NCI-H82 (cell line): Measurements from ENCODE around the gene MAP4K2.

Experiments
- DNase-seq: peaks from one replicate; lab custom pipeline; 2025; lab: John Stamatoyannopoulos, UW

Gene MAP4K2

DNA sequence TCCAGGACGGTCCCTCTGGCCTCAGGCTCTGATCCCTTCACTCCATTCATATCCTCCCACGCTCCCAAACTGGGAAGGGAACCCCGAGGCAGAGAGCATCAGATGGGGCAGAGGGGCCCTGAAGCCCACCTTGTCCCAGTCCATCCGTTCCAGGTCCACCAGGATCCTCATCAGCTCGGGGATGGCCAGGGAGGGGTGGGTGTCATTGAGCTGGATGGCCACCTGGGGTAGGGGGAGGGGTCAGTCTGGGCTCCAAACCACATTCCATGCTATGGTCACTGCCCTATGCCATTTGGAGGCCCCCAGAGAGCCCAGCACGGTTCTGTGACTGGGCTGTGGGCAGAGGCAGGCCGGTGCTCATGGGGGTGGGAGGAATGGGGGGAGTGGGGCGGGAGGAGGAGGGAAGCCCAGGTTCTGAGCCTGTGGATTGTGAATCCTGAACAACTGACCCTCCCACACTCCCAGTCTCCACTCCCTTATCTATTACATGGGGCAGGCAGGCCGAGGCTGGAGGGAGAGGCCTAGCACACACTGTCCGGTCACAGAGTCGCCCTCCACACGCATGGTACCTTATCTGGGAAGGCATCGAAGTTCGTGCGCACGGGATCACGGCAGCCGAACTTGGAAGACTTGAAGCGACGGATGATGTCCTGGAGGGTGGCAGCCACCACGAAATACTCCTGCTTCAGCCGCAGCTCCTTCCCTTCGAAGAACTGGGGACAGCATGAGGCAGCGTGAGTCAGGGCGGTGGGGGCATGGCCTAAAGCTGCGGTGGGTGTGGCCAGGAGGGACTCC lies 48.7 kb downstream of the MAP4K2 start:
- DNase-seq = no peak

DNA sequence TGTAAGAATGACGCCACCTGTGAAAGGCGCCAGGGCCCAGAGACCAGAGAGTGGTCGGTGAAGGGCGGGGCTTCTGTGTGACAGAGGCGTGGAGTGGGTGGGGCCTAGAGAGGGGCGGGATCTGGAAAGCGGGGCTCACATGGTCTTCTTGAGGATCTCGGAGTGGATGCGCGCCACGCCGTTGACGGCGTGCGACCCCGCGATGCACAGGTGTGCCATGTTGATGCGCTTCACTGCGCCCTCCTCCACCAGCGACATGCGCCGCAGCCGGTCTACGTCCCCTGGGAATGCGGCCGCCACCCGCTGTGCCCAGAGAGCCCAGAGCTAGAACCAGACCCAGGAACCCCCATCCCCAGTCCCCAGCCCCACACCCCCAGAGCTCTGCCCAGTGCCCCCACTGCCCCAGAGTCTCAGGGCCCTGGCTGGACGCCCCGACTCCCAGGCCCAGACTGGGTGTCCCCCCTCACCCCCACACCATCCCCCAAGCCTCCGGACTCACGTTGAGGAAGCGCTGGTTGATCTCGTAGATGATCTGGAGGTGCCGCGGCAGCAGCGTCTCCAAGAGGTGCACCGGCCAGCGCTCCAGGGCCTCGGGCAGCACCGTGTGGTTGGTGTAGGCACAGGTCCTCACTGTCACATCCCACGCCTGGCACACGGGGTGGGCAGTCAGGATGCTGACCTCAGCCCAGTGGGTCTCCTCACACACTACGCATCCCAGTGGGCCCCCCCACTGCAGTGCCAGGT lies 49.5 kb downstream of the MAP4K2 start:
- no peak for DNase-seq

DNA sequence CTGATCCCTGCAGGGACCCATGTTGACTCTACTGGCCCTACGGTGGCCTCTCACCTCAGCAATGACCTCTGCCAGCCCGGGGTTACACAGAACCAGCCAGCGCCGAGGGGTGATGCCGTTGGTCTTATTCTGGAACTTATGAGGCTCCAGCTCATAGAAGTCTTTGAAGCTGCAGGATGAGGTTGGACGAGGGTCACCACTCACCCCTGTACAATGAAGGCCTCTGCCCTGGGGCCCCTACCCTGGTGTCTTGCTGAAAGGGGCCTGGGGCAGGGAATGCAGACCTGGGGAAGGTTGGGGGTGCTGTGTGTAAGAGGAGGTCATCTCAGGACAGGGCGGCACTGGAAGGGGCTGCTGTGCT lies 50.0 kb downstream of the MAP4K2 start:
- no peak for DNase-seq

DNA sequence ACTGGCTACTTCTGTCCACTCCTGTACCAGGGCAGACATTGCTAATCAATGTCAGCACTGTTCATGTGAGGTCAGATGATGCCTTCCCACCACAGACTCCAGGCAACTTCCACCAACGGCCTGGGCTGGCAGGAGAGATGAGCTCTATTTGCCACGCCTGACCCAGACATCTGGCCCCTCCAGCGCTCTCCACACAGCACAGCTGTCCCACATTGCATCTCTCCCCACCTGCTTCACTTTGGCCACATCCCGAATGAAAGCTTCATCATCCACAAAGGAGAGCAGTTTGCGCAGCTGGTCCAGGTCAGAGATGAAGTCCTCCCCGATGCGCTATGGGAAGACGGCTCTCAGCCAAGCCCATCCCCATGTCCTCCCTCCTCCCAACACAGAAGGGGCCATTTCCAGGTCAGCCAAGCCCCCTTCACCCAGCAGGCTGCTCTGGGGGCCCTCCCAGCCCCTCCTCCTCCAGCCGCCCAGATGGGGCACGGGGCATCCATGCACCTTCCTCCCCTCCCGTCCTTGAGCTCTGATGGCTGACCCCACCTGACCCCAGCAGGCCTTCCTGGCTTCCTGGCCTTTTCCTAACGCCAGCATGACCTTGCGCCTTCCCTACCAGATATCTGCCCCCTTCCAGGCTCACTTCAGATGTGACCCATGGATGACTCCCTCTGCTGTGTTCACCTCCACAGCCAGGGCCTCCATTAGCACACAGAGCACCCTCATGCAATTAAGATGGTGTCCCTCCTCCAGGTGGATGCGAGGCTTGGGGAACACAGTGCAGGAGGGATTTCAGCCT lies 50.6 kb downstream of the MAP4K2 start:
- no peak for DNase-seq

DNA sequence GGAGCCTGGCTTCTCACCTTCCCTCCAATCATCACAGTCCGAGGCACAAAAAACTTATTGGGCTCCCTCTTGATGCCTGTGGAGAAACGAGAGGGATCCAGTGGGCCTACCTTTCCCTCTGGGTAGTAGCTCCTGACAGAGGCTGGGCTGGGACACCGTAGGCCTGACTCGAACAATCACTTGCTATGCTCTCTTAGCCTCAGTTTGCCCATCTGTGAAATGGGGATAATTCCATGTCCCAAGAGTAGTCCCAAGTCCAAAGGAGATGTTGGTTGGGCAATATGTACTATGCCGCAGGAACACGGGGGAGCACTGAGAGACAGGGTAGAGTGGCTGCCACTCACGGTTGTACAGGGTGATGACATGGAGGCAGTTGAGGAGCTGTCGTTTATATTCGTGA lies 51.4 kb downstream of the MAP4K2 start:
- no peak for DNase-seq

DNA sequence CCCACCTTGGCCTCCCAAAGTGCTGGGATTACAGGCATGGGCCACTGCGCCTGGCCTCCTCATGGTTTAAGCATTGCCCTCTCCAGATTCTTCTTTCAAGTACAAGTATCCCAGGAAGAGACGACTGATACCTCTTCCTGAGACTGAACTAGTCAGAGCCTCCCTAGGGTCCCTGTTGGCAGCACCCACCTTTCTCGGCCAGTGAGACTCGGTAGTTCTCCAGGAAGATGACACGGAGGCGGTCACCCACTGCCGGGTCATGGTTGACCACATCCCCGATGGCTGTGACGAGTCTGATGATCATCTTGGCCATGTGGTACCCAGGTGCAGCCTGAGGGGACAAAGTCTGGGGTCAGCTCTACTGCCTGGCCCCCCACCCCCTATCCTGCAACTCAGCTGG lies 51.9 kb downstream of the MAP4K2 start:
- DNase-seq = no peak

DNA sequence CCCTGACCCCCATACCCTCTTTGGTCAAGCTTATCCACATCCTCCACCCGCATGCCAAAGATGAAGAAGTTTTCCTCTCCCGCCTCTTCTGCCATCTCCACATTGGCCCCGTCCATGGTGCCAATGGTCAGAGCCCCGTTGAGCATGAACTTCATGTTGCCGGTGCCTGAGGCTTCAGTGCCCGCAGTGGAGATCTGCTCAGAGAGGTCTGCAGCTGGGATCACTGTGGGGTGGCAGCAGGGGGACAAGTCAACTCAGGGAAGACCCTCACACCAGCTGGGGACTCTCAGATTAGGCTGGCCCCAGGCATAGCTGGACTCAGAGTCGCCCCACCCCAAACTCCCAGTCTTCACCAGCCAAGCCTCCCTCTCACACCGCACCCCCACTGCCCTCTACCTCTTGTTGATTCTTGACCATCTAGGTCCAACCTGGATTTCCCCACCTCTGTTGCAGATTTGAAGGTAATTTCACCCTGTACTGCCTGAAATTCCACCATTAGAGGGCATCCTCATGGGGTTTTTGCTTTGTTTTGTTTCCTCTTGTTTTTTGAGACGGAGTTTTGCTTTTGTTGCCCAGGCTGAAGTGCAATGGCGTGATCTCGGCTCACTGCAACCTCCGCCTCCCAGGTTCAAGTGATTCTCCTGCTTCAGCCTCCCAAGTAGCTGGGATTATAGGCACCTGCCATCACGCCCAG lies 52.5 kb downstream of the MAP4K2 start:
- no peak for DNase-seq

DNA sequence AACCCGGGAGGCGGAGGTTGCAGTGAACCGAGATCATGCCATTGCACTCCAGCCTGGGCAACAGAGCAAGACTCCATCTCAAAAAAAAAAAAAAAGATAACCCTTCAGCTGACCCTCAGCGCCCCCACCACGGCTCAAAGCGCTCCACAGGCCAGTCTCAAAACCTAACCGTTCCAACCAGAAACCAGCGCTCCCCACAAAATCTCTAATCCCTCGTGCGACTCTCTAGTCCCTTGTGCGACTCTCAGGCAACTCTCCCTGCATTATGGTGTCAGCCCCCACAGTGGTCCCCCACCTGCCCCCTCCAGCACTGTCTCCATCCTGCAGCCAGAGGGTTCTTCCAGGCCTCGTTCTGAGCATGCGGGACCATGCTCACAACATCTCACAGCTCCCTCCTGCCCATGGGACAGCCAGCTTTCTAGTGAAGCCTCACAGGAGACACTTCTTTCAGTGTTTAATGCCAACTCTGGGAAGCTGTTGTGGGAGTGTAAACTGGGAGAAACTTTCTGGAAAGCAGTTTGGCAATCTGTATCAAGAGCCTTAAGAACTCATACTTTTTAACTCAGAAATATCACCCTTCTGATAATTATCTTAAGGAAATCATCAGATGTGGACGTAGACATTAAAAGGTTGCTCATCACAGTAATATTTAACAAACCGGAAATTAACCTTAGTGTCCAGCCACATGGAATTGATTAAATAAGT lies 54.9 kb downstream of the MAP4K2 start:
- DNase-seq = no peak

DNA sequence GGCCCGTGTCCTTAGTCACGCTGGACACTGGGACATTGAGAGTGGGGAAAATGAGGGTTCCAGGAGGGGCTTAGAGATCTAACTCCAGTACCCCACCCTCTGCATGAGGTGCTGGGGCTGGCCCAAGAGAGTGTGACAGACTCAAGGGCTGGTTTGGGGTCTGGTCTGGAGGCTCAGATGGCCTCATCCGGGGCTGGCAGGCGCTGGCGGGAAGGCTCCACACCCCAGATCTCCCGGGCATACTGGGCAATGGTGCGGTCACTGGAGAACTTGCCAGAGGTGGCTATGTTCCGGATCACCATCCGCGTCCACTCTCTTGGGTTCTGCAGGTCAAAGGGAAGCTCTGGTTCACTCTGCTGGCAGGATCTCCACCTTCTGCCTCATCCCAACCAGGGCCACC lies 56.5 kb downstream of the MAP4K2 start:
- DNase-seq = no peak

DNA sequence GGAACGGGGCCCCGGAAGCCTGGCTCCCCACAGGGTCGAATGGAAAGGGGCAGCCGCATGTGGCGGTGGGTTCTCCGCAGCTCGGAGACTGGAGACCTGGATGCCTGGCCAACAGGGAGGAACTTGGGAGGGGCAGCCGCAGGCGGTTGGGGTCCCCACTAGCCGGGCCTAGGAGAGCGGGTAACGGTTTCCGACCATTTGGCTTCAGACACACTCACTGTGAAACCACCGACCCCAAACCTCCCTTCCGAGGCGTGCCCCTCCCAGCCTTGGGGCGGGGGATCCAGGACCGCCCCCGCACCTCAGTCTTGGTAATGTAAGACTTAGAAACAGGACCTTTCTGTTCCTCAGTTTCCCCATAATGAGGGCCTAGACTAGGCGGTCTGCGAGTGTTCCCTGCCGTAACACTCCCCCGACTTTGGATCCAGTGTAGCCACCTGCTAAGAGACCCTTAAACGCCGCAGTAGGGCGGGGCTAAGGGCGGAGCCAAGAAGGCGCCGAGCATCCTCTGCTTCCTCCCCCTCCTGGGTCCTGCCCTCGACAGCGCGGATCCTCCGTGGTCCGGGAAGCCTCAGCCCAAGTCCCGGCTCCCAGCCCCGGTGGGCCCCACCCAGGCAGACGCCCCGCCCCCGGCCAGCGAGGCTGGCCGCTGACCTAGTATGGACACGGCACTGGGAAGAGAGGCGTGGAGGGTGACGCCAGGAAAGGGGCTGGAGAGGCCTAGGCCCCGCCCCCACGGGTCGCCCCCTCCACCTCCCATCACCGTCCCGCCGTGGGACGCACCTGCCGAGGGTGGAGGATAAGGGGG lies 57.3 kb downstream of the MAP4K2 start:
- DNase-seq = peak; percentile 64

DNA sequence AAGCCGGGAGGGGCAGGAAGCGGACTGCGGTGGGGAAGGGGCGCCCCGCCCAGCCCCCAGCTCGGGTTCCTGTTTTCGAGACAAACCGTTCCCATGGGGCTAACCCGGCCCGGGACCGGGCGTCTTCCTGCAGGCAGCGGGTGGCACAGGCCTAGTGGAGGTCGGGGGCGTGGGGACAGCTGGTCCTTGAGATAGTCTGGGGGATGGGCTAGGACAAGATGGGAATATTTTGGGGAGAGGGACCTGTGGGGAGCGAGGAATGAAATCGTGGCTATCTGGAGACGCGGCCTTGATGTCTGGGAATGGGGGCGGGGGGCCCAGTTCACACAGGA lies 57.9 kb downstream of the MAP4K2 start:
- DNase-seq = no peak

DNA sequence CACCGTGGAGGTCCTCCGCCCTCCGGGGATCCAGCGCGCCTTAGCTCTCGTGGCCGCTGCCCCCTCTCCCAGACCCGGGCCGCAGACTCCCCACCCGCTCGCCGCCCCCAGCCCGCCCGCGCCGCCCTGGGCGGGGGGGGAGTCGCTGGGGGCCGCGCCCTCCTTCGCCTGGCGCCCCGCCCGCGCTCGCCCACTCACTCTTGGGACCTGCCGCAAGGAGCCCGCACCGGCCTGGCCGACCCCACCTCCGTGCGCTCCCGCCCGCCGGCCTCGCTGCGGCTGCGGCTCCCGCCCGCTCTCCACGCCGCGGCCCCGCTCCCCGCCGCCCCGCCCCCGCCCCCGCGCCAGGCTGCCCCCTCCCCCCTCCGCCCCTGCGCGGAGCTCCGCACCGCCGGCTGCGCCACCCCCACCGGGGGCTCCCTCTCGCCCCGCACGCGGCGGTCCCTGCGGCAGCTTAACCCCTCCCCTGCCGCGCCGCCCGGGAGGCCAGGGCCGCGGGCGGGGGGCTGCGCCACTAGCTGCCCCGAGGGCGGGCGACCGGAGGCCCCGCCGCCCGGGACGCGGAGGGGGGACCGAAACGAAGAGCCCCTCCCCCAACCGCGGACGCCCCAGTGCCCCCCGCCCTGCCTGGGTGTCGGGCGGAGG lies 58.3 kb downstream of the MAP4K2 start:
- DNase-seq = no peak

DNA sequence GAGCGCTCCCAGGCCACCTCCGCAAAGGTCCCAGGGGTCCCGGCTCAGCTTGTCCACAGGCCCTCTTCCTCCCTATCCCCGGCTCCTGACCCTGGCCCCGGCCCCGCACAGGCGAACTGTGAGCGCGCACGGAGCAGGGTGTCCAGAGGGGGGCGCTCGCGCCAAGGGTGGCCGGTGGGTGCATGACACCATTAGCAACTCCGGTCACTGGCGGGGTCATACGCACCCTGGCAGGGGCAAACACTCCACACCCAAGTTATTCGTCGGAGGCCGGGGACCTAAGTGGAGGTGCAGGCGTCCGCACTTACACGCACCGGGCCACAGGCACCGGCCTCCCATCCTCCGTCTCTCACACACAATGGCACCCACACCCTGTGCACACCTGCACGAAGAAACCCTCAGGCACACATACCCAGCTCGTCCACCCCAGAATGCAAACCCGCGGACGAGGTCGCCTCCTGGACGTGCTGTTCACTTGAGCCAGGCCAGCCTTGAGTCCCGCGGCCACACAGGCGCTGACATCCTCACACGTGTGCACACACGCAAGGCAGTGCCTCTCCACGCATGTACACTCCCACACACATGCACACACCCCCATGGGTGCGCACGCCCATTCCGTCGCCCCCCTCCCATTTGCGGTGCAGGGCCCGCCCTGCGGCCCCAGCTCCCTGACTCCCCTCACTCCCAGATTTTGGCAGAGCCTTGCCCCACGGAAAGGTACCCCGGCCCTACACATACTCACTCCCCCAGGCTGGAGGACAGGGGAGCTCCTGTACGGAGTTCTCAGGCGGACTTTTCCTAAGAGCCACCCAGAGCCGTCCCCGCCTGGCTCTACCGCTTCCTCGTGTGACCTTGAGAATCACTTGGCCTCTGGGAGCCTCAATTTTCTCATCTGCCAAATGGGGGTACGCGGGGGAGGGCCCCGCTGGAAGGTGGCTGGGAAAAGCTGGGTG lies 59.1 kb downstream of the MAP4K2 start, which contains the start of gene RASGRP2:
TSS of gene RASGRP2 (minus strand) at position 552 of the 953 bp plus-strand sequence. CDS start 1,276 bp downstream, outside the sequence.
- peak; percentile 51 for DNase-seq

DNA sequence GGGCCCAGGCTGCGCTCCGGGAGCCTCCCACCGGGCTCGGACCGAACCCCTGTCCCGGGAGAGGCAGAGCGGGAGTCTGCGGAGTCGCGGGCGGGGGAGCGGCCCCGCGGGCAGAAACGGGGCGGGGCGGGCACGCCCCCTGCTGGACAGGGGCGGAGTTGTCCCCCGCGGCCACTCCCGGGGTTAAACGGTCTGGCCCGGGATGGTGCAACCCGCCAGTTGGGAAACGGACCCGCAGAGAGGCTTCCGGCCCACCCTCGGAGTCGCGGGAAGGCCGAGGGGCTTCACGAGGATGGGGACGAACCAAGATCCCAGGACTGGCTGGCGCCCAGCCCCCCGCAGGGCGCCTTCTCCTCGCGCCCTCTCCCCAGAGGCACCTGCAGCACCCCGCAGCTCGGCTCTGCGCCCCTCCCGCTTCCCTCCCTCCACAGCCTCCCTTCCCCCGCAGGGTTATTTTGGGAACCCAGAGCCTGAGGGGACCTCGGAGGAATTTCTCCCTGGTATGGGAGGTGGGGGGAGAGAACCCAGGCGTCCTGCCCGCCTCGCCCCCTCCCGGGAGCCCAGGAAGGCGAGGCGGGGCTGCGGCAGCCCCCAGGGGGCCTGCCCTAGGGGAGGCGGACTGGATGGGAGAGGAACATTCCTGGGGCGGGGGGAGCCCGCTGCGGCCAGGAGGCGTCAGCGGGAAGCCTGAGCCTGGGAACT lies 60.0 kb downstream of the MAP4K2 start:
- peak; percentile 47 for DNase-seq

DNA sequence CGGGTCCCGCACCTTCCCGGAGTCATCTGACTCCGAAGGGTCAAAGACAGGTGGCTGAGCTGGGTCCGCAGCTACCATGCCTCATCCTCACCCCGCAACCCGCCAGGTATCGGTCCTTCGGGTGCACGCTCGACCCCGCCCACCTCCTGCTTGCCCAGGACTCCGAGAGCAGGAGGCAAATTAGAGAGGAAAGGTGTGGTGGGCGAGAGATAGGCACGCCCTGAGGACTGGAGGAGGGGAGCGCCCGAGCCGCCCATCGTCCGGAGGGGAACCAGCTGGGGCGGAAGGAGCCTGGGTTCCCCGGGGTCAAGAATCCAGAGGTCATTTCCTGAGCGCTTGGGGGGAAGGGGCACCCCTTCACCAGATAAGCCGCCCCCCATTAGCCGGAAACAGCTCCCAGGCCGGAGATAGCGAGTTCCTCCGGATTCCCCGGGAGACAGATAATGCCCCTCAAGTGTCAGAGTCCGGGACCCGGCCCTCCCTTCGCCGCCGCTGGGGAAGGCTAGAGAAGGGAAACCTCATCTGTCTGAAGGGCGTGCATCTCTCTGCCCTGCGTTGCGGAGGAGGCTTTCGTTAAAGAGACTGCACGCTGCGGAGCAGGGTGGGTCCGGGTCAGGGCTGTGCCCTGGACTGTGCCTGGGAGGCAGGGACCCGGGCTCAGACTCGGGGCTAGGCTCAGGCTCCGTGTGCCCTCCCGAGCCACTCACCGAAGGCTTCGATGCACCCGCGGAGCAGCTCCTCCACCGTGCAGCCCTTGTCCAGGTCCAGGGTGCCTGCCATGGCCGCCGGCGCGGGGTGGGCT lies 60.7 kb downstream of the MAP4K2 start:
- DNase-seq = peak; percentile 35

DNA sequence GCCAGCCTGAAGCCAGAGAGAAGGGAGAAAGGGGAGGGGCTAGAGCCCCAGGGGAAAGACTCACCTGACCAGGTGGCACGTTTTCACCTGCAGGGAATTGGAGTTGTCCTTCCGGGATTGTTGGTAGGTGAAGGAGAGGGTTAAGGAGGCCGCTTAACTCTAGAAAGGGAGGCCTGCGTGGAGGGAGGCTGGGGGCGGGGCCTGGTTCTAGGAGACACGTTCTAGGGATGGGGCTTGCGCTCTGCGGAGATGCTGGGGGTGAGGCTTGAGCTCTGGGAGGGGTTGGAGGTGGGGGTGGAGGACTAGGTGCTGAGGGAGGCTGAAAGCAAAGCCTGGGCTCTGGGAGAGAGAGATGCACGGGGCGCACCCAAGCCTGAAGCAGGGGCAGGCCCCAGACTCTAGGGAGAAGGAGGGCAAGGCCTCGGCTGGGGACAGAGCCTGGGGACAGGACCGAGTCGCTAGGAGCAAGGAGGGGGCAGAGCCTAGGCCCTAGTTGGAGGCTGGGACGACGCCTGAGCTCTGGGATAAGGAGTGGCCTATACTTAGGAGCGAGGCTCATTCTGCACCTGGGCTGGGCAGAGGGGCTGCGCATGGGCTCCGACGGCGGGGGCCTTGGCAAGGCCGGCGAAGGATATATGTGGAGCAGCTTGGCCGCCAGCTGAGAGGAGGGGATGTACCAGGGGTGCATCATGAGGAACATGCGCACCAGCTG lies 61.5 kb downstream of the MAP4K2 start:
- no peak for DNase-seq

DNA sequence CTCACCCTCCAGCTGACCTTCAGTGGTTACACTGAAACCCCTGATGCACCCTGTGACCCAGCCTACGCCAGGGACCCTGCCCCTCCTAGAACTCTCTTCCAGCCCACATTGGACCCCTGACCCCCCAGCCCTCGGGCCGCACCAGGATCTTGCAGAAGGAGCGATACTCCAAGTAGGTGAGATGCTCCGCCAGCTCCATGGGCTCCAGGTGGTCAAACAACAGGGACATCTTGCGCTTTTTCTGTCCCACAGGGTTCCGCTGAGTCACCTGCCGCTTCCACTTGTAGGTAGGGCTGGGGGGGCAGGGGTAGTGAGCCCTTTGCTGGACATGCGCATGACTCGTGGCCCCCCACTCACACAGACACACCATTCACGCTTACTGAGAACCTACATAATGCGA lies 63.1 kb downstream of the MAP4K2 start:
- DNase-seq = no peak
